OCI-LY7 (cell line): ENCODE measurements around the gene BMPER. TPM values are rescaled to one million over a fixed set of nuclear protein-coding genes. Genes with fewer than 3 reads are reported as not detected.

Experiments used
- BruUV-seq: library from RNA; stranded (reverse); fragments of 400-500 nt; replicated peaks from 2 replicates; lab custom pipeline; 2021; lab: Mats Ljungman, UMichigan
- CTCF ChIA-PET: fragments of 300-600 bp; sonication (Branson Sonifier 250); formaldehyde crosslinking; loops from one replicate; lab custom pipeline; 2022; ENCODE audit warnings: antibody characterized with exemption; ENCODE audit not compliant: unreplicated experiment; lab: Charles Lee
- POLR2A ChIA-PET: fragments of 300-600 bp; sonication (Branson Sonifier 250); formaldehyde crosslinking; loops from one replicate; lab custom pipeline; 2022; ENCODE audit warnings: antibody characterized with exemption; lab: Charles Lee
- DNase-seq: peaks from one replicate; pipeline ENCODE4 v3.0.0-alpha.2; 2015; ENCODE audit warnings: low spot score
- H2AFZ ChIP-seq: fragments of 200-600 bp; sonication (generic), shearing (Covaris generic); 2 replicates; pipeline ENCODE4 v1.6.1; 2014; ENCODE audit warnings: mild to moderate bottlenecking, antibody characterized with exemption, low read length, moderate library complexity
- H3K27ac ChIP-seq: fragments of 200-600 bp; sonication (generic); 2 replicates; pipeline ENCODE4 v1.5.1; 2014; ENCODE audit warnings: mixed run types, low read depth, mild to moderate bottlenecking, moderate library complexity, low read length, inconsistent platforms; ENCODE audit not compliant: poor library complexity, severe bottlenecking
- H3K36me3 ChIP-seq: fragments of 200-600 bp; sonication (generic); 2 replicates; pipeline ENCODE4 v1.6.1; 2014; ENCODE audit warnings: mild to moderate bottlenecking, antibody characterized with exemption, low read length, moderate library complexity, mixed read lengths; ENCODE audit not compliant: insufficient read depth
- H3K4me1 ChIP-seq: fragments of 200-600 bp; sonication (generic); 2 replicates; pipeline ENCODE4 v1.5.1; 2014; ENCODE audit warnings: mild to moderate bottlenecking, low read length; ENCODE audit not compliant: insufficient read depth, poor library complexity, severe bottlenecking
- H3K4me2 ChIP-seq: fragments of 200-600 bp; sonication (generic); 2 replicates; pipeline ENCODE4 v1.6.1; 2014; ENCODE audit warnings: mild to moderate bottlenecking, low read length
- H3K4me3 ChIP-seq: fragments of 200-600 bp; sonication (generic); 2 replicates; pipeline ENCODE4 v1.5.1; 2014; ENCODE audit warnings: mild to moderate bottlenecking, low read depth, low read length; ENCODE audit not compliant: poor library complexity, severe bottlenecking
- H3K79me2 ChIP-seq: fragments of 200-600 bp; sonication (generic); 2 replicates; pipeline ENCODE4 v1.6.1; 2016; ENCODE audit warnings: low read depth, mild to moderate bottlenecking, low read length, moderate library complexity, mixed read lengths; ENCODE audit not compliant: insufficient read depth
- H3K9me2 ChIP-seq: fragments of 200-600 bp; sonication (generic); 2 replicates; pipeline ENCODE4 v1.6.1; 2016; ENCODE audit warnings: mild to moderate bottlenecking, low read length, mixed read lengths; ENCODE audit not compliant: insufficient read depth
- H3K9me3 ChIP-seq: fragments of 200-600 bp; sonication (generic); 2 replicates; pipeline ENCODE4 v1.6.1; 2014; ENCODE audit warnings: mild to moderate bottlenecking, mixed run types, low read length, mixed read lengths
- H4K20me1 ChIP-seq: fragments of 200-600 bp; sonication (generic); 2 replicates; pipeline ENCODE4 v1.6.1; 2014; ENCODE audit warnings: mild to moderate bottlenecking, antibody characterized with exemption, low read length, moderate library complexity, mixed read lengths; ENCODE audit not compliant: insufficient read depth
- CTCF ChIP-seq: fragments of 200-600 bp; sonication (generic); conservative IDR thresholded peaks from 2 replicates; pipeline ENCODE4 v1.5.1; 2014; ENCODE audit warnings: mild to moderate bottlenecking, antibody characterized with exemption, low read length, moderate library complexity, mixed read lengths
- EZH2phosphoT487 ChIP-seq: fragments of 200-600 bp; sonication (generic); IDR thresholded peaks from 2 replicates; pipeline ENCODE4 v1.6.1; 2018; ENCODE audit warnings: low read depth, borderline replicate concordance, mild to moderate bottlenecking, mixed run types, antibody characterized with exemption, low read length, moderate library complexity, mixed read lengths
- intact Hi-C: fragments of 100-400 bp; cut with micrococcal nuclease; formaldehyde crosslinking; loops from one replicate; pipeline ENCODE4 v1.10.0; 2022; ENCODE audit not compliant: unreplicated experiment
- total RNA-seq, 2 experiments: library from RNA; depleted of rRNA in 1 of 2; stranded (reverse); fragments of >200 nt in 1 of 2; shearing (Covaris generic) in 1 of 2; gene quantifications; 2 replicates each; pipeline ENCODE4 v1.2.3, GENCODE V29; 2014 to 2022

Gene BMPER
- total RNA-seq, 2 experiments from 2014 or later = not detected

GRCh38 chr7:34138483-34138882, 233.1 kb downstream of the BMPER start:
- Histone ChIP-seq H3K79me2 (no peaks in the 10 kb centered on the region), H3K27ac (no peak overlapping the region), H2AFZ (no peak overlapping the region), H3K9me3 (no peaks in the 10 kb centered on the region), H3K36me3 (no peaks in the 10 kb centered on the region), H3K9me2 (no peaks in the 10 kb centered on the region), H4K20me1 (no peaks in the 10 kb centered on the region), H3K4me1 (no peaks in the 10 kb centered on the region), H3K4me2 (no peak overlapping the region), H3K4me3 (no peak overlapping the region)
- DNase-seq = no peak
- BruUV-seq = no TSS peak
- no peak for TF ChIP-seq EZH2phosphoT487
- no peak for TF ChIP-seq CTCF
- ChIA-PET CTCF (no interaction called here), POLR2A (interaction anchor here (1.2 kb wide), 1 partner anchor 10 kb away, joined by 3 read pairs; no protein-coding TSS in a partner anchor)
- intact Hi-C loops = no loop called here

DNA sequence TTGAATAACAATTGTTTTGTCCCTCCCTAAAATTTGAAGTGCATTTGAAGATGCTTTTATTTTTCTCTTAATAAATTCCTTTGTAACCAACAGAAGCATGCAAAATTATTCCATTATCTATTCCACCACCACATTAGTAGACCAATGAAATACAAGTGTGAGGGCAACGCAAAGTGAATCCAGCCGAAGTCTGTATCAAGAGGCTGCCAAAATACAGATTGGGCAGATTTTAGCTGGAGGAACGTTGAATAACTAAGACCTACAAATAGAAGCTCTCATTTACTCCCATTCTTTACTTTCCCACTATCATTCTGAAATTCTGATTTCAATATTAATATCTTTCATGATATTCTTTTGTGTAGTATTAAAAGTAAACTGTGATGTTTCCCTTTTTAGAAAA, 233.7 kb downstream of the BMPER start:
- no peak overlapping the region for H3K27ac ChIP-seq
- H3K9me3 ChIP-seq = no peaks in the 10 kb centered on the region
- POLR2A ChIA-PET = no interaction called here
- no peak overlapping the region for H3K4me3 ChIP-seq
- TF ChIP-seq EZH2phosphoT487 (no peak), CTCF (no peak)
- H3K36me3 ChIP-seq = no peaks in the 10 kb centered on the region
- H3K79me2 ChIP-seq = no peaks in the 10 kb centered on the region
- BruUV-seq = no TSS peak
- no peaks in the 10 kb centered on the region for H4K20me1 ChIP-seq
- H3K4me1 ChIP-seq = no peaks in the 10 kb centered on the region
- CTCF ChIA-PET = no interaction called here
- DNase-seq = no peak
- no peaks in the 10 kb centered on the region for H3K9me2 ChIP-seq
- H2AFZ ChIP-seq = no peak overlapping the region
- intact Hi-C loops = no loop called here
- no peak overlapping the region for H3K4me2 ChIP-seq

- DNase-seq = no peak
- intact Hi-C loops = no loop called here
- Histone ChIP-seq H3K9me3 (no peaks in the 10 kb centered on the region), H3K27ac (no peak overlapping the region), H3K4me2 (no peak overlapping the region), H3K79me2 (no peaks in the 10 kb centered on the region), H2AFZ (no peak overlapping the region), H4K20me1 (no peaks in the 10 kb centered on the region), H3K9me2 (no peaks in the 10 kb centered on the region), H3K36me3 (no peaks in the 10 kb centered on the region), H3K4me1 (no peaks in the 10 kb centered on the region), H3K4me3 (no peak overlapping the region)
- CTCF ChIA-PET = no interaction called here
- POLR2A ChIA-PET = no interaction called here
- no TSS peak for BruUV-seq
- TF ChIP-seq EZH2phosphoT487 = no peak
- no peak for TF ChIP-seq CTCF
Observed at GRCh38 chr7:34140066-34140465, 234.7 kb downstream of the BMPER start.
